Kidney epithelial cell (primary cell): Measurements from ENCODE around the gene SLAIN1. TPM values are rescaled to one million over a fixed set of nuclear protein-coding genes. Genes with fewer than 3 reads are reported as not detected.

Source experiments
- DNase-seq: peaks from one replicate; pipeline ENCODE4 v3.0.0-alpha.2; 2010; ENCODE audit warnings: low read depth
- H3K27me3 ChIP-seq: 2 replicates; pipeline ENCODE4 v1.6.0; 2011; ENCODE audit warnings: low read length; ENCODE audit not compliant: control insufficient read depth, insufficient read depth
- H3K36me3 ChIP-seq: 2 replicates; pipeline ENCODE4 v1.5.1; 2011; ENCODE audit warnings: low read length; ENCODE audit not compliant: control insufficient read depth, insufficient read depth
- H3K4me3 ChIP-seq: 2 replicates; pipeline ENCODE4 v1.5.1; 2011; ENCODE audit warnings: low read depth, mild to moderate bottlenecking, control low read depth, low read length
- total RNA-seq: library from RNA; depleted of rRNA; stranded (reverse); fragments of >200 nt; gene quantifications from 2 replicates; pipeline ENCODE4 v1.2.3, GENCODE V29; 2015
- TF ChIP-seq, protein P1 (sequence below): IDR thresholded peaks from 2 replicates; pipeline ENCODE4 v1.5.1; 2011; ENCODE audit warnings: mild to moderate bottlenecking, moderate library complexity, low read length, control low read depth, inconsistent platforms; ENCODE audit not compliant: insufficient read depth, poor library complexity, severe bottlenecking

SLAIN1 gene
- total RNA-seq, 1 donor from 2014 or later = 17.1 TPM

DNA sequence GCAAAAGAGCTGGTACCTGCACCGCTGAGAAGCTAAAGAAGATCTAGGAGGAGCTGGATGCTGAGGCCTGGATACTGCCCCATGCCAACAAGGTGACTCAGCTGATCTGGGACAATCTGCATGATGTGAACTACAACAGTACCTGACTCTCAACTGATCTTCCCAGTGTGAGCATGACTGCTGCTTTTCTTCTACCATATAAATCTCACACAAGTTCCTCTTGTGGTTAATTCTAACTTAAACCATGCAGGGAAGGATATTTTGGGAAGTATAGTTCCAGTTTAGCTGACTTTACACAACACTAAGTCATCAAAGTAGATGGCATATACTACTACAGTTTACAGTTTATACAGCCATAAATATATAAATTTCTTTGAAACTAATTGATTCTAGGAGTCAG lies 91.9 kb downstream of the SLAIN1 start:
- no peak for DNase-seq
- H3K36me3 ChIP-seq = no peaks in the 10 kb centered on the region
- no peak overlapping the region for H3K4me3 ChIP-seq

DNA sequence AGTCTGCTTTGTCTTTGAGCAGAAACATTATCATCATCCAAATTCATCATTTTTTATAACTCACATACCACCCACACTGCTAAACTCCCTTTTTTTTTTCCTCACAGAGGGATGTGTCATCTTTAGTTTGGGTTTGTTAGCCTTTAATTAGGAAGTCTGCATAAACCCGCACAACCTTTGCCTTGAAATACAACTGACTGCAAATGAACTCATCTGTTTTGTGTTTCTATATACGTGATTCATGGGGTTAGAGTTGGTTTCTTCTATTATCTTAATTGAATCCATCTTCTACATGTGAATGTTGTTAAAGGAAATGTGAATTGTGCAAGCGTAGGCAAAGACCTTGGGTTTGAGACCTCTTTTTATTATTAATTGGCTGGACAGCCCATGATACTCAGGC lies 102.7 kb downstream of the SLAIN1 start:
- Histone ChIP-seq H3K27me3 (no peaks in the 10 kb centered on the region), H3K36me3 (no peaks in the 10 kb centered on the region), H3K4me3 (no peak overlapping the region)
- DNase-seq = no peak
- TF ChIP-seq, protein P1, sequence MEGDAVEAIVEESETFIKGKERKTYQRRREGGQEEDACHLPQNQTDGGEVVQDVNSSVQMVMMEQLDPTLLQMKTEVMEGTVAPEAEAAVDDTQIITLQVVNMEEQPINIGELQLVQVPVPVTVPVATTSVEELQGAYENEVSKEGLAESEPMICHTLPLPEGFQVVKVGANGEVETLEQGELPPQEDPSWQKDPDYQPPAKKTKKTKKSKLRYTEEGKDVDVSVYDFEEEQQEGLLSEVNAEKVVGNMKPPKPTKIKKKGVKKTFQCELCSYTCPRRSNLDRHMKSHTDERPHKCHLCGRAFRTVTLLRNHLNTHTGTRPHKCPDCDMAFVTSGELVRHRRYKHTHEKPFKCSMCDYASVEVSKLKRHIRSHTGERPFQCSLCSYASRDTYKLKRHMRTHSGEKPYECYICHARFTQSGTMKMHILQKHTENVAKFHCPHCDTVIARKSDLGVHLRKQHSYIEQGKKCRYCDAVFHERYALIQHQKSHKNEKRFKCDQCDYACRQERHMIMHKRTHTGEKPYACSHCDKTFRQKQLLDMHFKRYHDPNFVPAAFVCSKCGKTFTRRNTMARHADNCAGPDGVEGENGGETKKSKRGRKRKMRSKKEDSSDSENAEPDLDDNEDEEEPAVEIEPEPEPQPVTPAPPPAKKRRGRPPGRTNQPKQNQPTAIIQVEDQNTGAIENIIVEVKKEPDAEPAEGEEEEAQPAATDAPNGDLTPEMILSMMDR = no peak

More for the DNA sequence above, 91.9 kb downstream of the SLAIN1 start:
- no peaks in the 10 kb centered on the region for H3K27me3 ChIP-seq
- TF ChIP-seq, protein P1 = no peak

DNA sequence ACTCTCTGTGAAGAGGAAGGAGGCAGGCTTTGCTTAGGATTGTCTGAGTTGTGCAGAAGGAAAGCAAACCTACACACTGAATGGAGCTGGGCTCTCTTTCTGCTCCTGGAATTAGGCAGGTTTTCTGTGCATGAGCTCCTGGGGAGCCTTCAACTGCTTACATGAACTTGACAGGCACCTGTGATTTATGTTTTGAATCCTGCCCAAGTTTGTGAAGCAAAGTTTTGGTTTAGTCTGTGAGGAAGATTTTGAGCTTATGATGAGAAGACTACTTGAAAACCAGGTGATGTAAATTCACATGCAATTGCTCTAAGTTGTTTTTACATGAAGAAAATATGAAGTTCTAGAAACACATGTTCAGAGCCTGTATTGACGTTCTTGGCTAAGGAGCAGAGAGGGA lies 109.0 kb downstream of the SLAIN1 start:
- no peak for DNase-seq
- H3K4me3 ChIP-seq = no peak overlapping the region
- no peaks in the 10 kb centered on the region for H3K27me3 ChIP-seq
- H3K36me3 ChIP-seq = no peaks in the 10 kb centered on the region
- TF ChIP-seq, protein P1 = no peak

DNA sequence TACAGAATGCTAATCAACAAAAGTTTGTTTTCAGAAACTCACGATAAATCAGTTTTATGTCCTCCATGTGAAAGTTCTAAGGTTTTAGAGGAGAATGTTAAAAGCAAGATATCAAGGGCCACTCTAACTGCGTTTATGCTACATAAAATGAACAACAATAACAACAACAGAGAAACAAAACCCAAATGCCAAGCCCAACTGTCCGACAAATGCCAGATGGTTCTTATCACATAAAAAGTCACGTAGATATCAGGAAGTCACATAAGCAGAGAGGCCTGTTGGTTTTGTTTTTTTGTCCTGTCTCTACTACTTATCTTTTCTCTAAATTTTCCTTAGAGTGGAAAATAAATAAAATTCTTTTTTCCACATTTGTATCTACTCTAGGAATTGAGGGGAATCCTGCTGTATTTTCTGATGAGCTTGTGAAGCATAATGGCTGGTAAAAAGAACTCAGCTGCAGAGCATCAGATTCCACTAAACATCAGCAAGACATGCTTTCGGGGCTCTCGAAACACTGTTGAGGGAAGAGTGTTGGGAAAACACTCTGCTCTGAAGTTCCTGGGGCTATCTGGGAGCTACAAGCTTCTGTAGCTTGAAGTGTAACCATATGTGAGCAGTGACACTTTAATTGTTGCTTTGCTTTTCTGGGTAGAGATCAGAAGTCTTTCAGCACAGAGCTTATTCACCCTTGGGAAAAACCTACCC lies 110.1 kb downstream of the SLAIN1 start:
- H3K27me3 ChIP-seq = no peaks in the 10 kb centered on the region
- no peak overlapping the region for H3K4me3 ChIP-seq
- no peaks in the 10 kb centered on the region for H3K36me3 ChIP-seq
- TF ChIP-seq, protein P1 = no peak
- no peak for DNase-seq

DNA sequence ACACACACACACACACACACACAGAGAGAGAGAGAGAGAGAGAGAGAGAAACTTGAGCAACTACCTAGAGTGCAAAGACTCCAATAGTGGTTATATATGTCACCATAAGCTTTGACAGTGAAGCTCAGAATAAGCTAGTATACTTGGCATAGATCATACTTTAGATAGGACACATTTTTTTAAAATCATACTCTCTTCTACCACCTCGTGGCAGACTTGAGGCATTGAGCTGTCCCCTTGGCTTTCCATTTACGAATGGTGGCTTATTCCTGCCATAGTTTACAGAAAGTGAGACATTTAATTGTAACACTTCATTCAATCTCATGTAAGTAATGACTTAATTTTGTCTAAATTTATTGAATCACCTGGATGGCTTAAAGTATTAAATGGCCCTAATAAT lies 112.9 kb downstream of the SLAIN1 start:
- Histone ChIP-seq H3K27me3 (no peaks in the 10 kb centered on the region), H3K4me3 (no peak overlapping the region), H3K36me3 (no peaks in the 10 kb centered on the region)
- no peak for DNase-seq
- TF ChIP-seq, protein P1 = peak; percentile 16

DNA sequence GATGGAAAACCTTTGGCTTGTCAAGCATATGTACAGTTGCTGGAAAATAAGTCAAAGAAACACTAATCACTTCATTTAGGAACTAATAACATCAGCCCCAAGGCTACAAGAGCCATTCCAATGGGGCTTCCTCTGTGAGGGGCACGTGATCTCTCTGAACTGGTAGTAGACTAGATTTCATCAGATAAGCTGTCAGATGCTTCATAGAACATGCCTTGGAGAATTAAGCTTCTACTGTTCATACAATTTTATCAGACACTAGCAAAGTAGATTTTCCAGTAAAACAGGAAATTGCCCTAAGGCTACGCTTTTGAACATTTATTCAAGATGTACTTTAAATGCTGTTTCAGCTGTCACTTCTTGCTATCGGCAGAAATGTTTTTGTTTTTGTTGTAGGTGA lies 113.4 kb downstream of the SLAIN1 start:
- no peaks in the 10 kb centered on the region for H3K27me3 ChIP-seq
- DNase-seq = no peak
- TF ChIP-seq, protein P1 = no peak
- H3K4me3 ChIP-seq = no peak overlapping the region
- H3K36me3 ChIP-seq = no peaks in the 10 kb centered on the region
